Esophagus muscularis mucosa (tissue), 4 donors: ENCODE results near the gene DSTN. TPM values are rescaled to one million over a fixed set of nuclear protein-coding genes. Genes with fewer than 3 reads are reported as not detected.

Experiments
- DNase-seq: peaks from one replicate; pipeline ENCODE4 v3.0.0-alpha.2; 2017; ENCODE audit errors: extremely low spot score
- H3K27ac ChIP-seq, 4 donors: fragments of 200-600 bp; sonication (generic); replicated peaks in 1 of 4; 1 replicate in 3 of 4; 2 replicates in 1 of 4; pipeline ENCODE4 v1.5.1; 2016 to 2019; ENCODE audit warnings: mild to moderate bottlenecking in 1 of 4
- H3K27me3 ChIP-seq, 4 donors: fragments of 200-600 bp; sonication (generic); one replicate each; pipeline versions ENCODE4 v1.5.1 to v1.6.0; 2016 to 2019
- H3K36me3 ChIP-seq, 4 donors: fragments of 200-600 bp; sonication (generic); one replicate each; pipeline ENCODE4 v1.5.1; 2016 to 2019
- H3K4me1 ChIP-seq, 4 donors: fragments of 200-600 bp; sonication (generic); one replicate each; pipeline ENCODE4 v1.5.1; 2016 to 2019
- H3K4me3 ChIP-seq, 4 donors: fragments of 200-600 bp; sonication (generic); 1 replicate in 2 of 4; 2 replicates in 2 of 4; pipeline ENCODE4 v1.5.1; 2016 to 2019; ENCODE audit warnings: mild to moderate bottlenecking in 4 of 4, moderate library complexity in 1 of 4
- H3K9me3 ChIP-seq, 4 donors: fragments of 200-600 bp; sonication (generic); 1 replicate in 3 of 4; 2 replicates in 1 of 4; pipeline ENCODE4 v1.5.1; 2016 to 2019
- EP300 ChIP-seq: sonication (generic); formaldehyde crosslinking; IDR thresholded peaks from one replicate; pipeline ENCODE4 v1.6.1; 2017; ENCODE audit warnings: antibody characterized with exemption
- POLR2A ChIP-seq: fragments of 450-650 bp; IDR thresholded peaks from one replicate; pipeline ENCODE4 v1.6.1; 2017; ENCODE audit warnings: antibody characterized with exemption, moderate library complexity, mild to moderate bottlenecking, low read depth
- POLR2AphosphoS5 ChIP-seq, 2 donors: sonication (generic); formaldehyde crosslinking; IDR thresholded peaks; one replicate each; pipeline ENCODE4 v1.6.1; 2017; ENCODE audit warnings: antibody characterized with exemption in 2 of 2
- WGBS: methylation state at CpG from one replicate; pipeline ENCODE4 v1.1.5; 2018; 5-methylcytosine and 5-hydroxymethylcytosine counted together
- intact Hi-C: fragments of 100-400 bp; cut with DNase I; formaldehyde crosslinking; loops from one replicate; pipeline ENCODE4 v1.15.1; 2023
- total RNA-seq, 4 donors: library from RNA; depleted of rRNA; stranded (reverse); fragments of >200 nt; gene quantifications; one replicate each; pipeline versions ENCODE4 v1.1.0 to v1.2.1, GENCODE V29; 2016
- TF ChIP-seq, protein P1 (sequence below), 3 experiments: fragments of 200-600 bp in 2 of 3; fragments of 450-650 bp in 1 of 3; sonication (generic) in 2 of 3; IDR thresholded peaks; one replicate each; pipeline ENCODE4 v1.5.1; 2017 to 2019; ENCODE audit warnings: antibody characterized with exemption in 3 of 3, mild to moderate bottlenecking in 2 of 3, moderate library complexity in 1 of 3

Gene DSTN
- total RNA-seq, 4 donors from 2014 or later = 2,370 to 3,630 (median 3,339) TPM

- peak; percentile 90 for DNase-seq
- H3K27me3 ChIP-seq = no peaks in the 10 kb centered on the region
- intact Hi-C loops = loop anchor here (5.0 kb wide), 1 partner anchor 36 kb away; no protein-coding TSS in a partner anchor
- peaks cover 12 to 72% (median 56%) of the 10 kb centered on the region in 4 donors for H3K36me3 ChIP-seq
- peak overlapping the region; percentile 82 to 86 (median 84) for H3K27ac ChIP-seq
- H3K4me3 ChIP-seq = no peak overlapping the region
- H3K4me1 ChIP-seq = peaks cover 63 to 100% (median 99%) of the 10 kb centered on the region in 4 donors
- no peak for TF ChIP-seq POLR2AphosphoS5 (IDR thresholded peaks at IDR 0.05)
- TF ChIP-seq EP300 = no peak
- no peak for TF ChIP-seq POLR2A
- TF ChIP-seq, protein P1, sequence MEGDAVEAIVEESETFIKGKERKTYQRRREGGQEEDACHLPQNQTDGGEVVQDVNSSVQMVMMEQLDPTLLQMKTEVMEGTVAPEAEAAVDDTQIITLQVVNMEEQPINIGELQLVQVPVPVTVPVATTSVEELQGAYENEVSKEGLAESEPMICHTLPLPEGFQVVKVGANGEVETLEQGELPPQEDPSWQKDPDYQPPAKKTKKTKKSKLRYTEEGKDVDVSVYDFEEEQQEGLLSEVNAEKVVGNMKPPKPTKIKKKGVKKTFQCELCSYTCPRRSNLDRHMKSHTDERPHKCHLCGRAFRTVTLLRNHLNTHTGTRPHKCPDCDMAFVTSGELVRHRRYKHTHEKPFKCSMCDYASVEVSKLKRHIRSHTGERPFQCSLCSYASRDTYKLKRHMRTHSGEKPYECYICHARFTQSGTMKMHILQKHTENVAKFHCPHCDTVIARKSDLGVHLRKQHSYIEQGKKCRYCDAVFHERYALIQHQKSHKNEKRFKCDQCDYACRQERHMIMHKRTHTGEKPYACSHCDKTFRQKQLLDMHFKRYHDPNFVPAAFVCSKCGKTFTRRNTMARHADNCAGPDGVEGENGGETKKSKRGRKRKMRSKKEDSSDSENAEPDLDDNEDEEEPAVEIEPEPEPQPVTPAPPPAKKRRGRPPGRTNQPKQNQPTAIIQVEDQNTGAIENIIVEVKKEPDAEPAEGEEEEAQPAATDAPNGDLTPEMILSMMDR (IDR thresholded peaks at IDR 0.05) = no peak
- no peaks in the 10 kb centered on the region for H3K9me3 ChIP-seq
- 52% methylated on average over 3 of the region's 7 CpGs for WGBS
Measured at GRCh38 chr20:17612992-17613327, 43.1 kb downstream of the DSTN start.

- DNase-seq = peak; percentile 91
- intact Hi-C loops = loop anchor here (2.0 to 5.0 kb wide), 2 partner anchors 36 to 77 kb away; no protein-coding TSS in a partner anchor
- peak overlapping the region in 1 of 4 donors; percentile 21 for H3K4me3 ChIP-seq
- peak overlapping the region; percentile 82 to 86 (median 84) for H3K27ac ChIP-seq
- no peaks in the 10 kb centered on the region for H3K9me3 ChIP-seq
- peaks cover 63 to 97% (median 94%) of the 10 kb centered on the region in 4 donors for H3K4me1 ChIP-seq
- H3K27me3 ChIP-seq = no peaks in the 10 kb centered on the region
- TF ChIP-seq EP300 = no peak
- peak in 1 of 2 donors; percentile 10 for TF ChIP-seq POLR2AphosphoS5 (IDR thresholded peaks at IDR 0.05)
- TF ChIP-seq, protein P1 (IDR thresholded peaks at IDR 0.05) = no peak
- TF ChIP-seq POLR2A = no peak
- WGBS = 69% methylated on average over 33 of the region's 40 CpGs
- H3K36me3 ChIP-seq = peaks cover 7 to 72% (median 58%) of the 10 kb centered on the region in 4 donors
Measured at GRCh38 chr20:17613328-17614175, 43.7 kb downstream of the DSTN start.

- intact Hi-C loops = loop anchor here (2.0 to 5.0 kb wide), 2 partner anchors 37 to 77 kb away; no protein-coding TSS in a partner anchor
- DNase-seq = no peak
- WGBS = 53% methylated on average over 13 of the region's 20 CpGs
- Histone ChIP-seq H3K4me1 (peaks cover 61 to 89% (median 87%) of the 10 kb centered on the region in 4 donors), H3K9me3 (no peaks in the 10 kb centered on the region), H3K4me3 (peak overlapping the region in 3 of 4 donors; percentile 18 to 21 (median 20)), H3K27ac (peak overlapping the region; percentile 82 to 86 (median 84)), H3K27me3 (no peaks in the 10 kb centered on the region), H3K36me3 (peaks cover 4 to 72% (median 58%) of the 10 kb centered on the region in 4 donors)
- no peak for TF ChIP-seq EP300
- peak; percentile 65 to 68 for TF ChIP-seq POLR2AphosphoS5 (IDR thresholded peaks at IDR 0.05)
- TF ChIP-seq, protein P1 (IDR thresholded peaks at IDR 0.05) = no peak
- TF ChIP-seq POLR2A = no peak
Measured at GRCh38 chr20:17614176-17614811, 44.4 kb downstream of the DSTN start.

DNA sequence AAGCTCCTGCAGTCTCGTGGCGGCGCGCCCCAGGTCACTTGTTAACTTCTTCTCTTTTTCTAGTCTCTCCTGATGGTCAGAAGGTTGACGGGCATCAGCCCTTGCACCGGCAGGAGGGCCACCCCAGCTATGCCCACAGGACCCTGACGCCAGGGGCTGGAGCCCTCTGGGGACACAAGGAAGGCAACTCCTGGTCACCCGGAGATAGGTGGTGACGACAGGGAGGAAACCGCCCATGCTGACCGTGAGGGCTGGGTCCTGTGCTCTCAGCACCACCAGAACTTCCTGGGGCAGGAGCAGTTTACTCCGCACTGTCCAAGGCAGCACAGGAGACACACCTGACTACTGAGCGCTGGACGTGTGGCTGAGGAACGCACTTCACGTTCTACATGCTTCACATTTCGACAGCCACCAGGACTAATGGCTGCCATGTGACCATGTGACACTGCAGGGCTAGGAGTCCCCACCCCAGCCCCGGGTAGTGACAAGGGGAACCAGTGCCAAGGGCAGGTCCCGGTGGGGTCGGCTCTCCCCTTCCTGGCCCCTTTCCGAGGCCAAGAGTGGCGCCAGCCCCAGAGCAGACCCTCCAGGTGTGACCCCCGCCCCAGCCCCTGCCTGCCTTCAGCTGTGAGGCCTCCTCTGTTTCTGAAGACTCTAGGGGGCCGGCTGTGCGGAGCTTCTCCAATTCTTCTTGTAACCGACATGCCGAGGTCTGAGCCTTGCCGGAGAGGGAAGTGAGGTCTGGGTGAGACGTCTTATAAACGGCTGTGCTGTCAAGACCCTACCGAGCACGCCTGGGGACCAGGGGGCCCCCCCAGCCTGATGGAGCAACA lies 45.2 kb downstream of the DSTN start:
- Histone ChIP-seq H3K9me3 (no peaks in the 10 kb centered on the region), H3K4me1 (peaks cover 54 to 82% (median 79%) of the 10 kb centered on the region in 4 donors), H3K36me3 (peaks cover 9 to 72% (median 59%) of the 10 kb centered on the region in 4 donors), H3K27me3 (no peaks in the 10 kb centered on the region), H3K4me3 (peak overlapping the region in 3 of 4 donors; percentile 18 to 21 (median 20)), H3K27ac (peak overlapping the region; percentile 82 to 86 (median 84))
- DNase-seq = no peak
- 53% methylated on average over 15 of the region's 32 CpGs for WGBS
- intact Hi-C loops = loop anchor here (2.0 to 5.0 kb wide), 2 partner anchors 38 to 78 kb away; no protein-coding TSS in a partner anchor
- TF ChIP-seq POLR2AphosphoS5 (IDR thresholded peaks at IDR 0.05) (peak in 1 of 2 donors; percentile 9), EP300 (no peak), POLR2A (no peak)
- TF ChIP-seq, protein P1 (IDR thresholded peaks at IDR 0.05) = no peak
